Kidney epithelial cell (primary cell): Measurements from ENCODE around the gene KSR2. TPM values are rescaled to one million over a fixed set of nuclear protein-coding genes. Genes with fewer than 3 reads are reported as not detected.

Source experiments
- DNase-seq: peaks from one replicate; pipeline ENCODE4 v3.0.0-alpha.2; 2010; ENCODE audit warnings: low read depth
- H3K27me3 ChIP-seq: 2 replicates; pipeline ENCODE4 v1.6.0; 2011; ENCODE audit warnings: low read length; ENCODE audit not compliant: control insufficient read depth, insufficient read depth
- H3K36me3 ChIP-seq: 2 replicates; pipeline ENCODE4 v1.5.1; 2011; ENCODE audit warnings: low read length; ENCODE audit not compliant: control insufficient read depth, insufficient read depth
- H3K4me3 ChIP-seq: 2 replicates; pipeline ENCODE4 v1.5.1; 2011; ENCODE audit warnings: low read depth, mild to moderate bottlenecking, control low read depth, low read length
- total RNA-seq: library from RNA; depleted of rRNA; stranded (reverse); fragments of >200 nt; gene quantifications from 2 replicates; pipeline ENCODE4 v1.2.3, GENCODE V29; 2015
- TF ChIP-seq, protein P1 (sequence below): IDR thresholded peaks from 2 replicates; pipeline ENCODE4 v1.5.1; 2011; ENCODE audit warnings: mild to moderate bottlenecking, moderate library complexity, low read length, control low read depth, inconsistent platforms; ENCODE audit not compliant: insufficient read depth, poor library complexity, severe bottlenecking

KSR2 gene
- total RNA-seq, 1 donor from 2014 or later: 0.29 TPM

DNA sequence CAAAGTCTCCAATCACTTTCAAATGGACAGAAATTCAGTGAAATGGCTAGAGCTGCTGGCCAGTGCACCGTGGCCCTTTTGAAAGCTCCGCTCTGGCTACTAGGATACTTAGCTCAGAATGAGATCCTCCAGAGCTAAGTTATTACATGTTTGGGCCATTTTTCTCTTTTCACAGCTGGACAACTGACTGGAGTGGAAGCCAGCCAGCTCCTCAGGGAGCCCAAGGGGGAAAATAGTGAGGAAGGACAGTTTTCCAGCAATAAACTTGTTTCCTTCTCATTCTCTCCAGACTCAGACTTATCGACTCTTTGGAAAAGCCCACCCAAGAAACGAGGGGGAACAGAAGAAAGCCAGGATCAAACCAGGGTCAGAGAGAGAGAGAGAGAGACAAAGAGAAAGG, 266.0 kb downstream of the KSR2 start:
- Histone ChIP-seq H3K4me3 (no peak overlapping the region), H3K27me3 (no peaks in the 10 kb centered on the region), H3K36me3 (no peaks in the 10 kb centered on the region)
- TF ChIP-seq, protein P1, sequence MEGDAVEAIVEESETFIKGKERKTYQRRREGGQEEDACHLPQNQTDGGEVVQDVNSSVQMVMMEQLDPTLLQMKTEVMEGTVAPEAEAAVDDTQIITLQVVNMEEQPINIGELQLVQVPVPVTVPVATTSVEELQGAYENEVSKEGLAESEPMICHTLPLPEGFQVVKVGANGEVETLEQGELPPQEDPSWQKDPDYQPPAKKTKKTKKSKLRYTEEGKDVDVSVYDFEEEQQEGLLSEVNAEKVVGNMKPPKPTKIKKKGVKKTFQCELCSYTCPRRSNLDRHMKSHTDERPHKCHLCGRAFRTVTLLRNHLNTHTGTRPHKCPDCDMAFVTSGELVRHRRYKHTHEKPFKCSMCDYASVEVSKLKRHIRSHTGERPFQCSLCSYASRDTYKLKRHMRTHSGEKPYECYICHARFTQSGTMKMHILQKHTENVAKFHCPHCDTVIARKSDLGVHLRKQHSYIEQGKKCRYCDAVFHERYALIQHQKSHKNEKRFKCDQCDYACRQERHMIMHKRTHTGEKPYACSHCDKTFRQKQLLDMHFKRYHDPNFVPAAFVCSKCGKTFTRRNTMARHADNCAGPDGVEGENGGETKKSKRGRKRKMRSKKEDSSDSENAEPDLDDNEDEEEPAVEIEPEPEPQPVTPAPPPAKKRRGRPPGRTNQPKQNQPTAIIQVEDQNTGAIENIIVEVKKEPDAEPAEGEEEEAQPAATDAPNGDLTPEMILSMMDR: no peak
- DNase-seq: no peak

DNA sequence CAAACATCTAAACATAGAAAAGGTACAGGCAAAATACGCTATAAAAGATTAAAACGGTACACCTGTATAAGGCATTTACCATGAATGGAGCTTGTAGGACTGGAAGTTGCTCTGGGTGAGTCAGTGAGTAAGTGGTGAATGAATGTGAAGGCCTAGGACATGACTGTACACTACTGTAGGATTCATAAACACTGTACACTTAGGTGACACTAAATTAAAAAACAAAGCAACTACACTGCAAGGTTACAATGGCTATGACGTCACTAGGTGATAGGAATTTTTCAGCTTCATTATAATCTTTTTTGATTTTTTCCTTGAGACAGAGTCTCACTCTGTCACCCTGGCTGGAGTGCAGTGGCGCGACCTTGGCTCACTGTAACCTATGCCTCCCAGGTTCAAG, 269.2 kb downstream of the KSR2 start:
- DNase-seq: no peak
- Histone ChIP-seq H3K4me3 (no peak overlapping the region), H3K27me3 (no peaks in the 10 kb centered on the region), H3K36me3 (no peaks in the 10 kb centered on the region)
- TF ChIP-seq, protein P1: no peak

DNA sequence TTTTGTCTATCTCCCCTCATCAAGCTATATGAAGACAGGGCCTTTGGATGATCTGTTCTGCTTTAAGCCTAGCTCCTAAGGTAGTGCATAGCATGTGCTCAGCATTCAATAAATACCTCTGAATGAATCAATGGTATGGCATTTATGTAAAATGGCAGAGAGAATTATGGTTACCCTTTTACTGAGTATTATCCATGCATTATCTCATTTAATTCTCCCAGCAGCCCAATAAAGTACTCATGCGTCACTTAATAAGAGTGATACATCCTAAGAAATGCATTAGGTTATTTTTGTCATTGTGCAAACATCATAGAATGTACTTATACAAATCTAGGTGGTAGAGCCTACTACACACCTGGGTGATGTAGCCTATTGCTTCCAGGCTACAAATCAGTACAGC, 269.7 kb downstream of the KSR2 start:
- H3K4me3 ChIP-seq: no peak overlapping the region
- H3K36me3 ChIP-seq: no peaks in the 10 kb centered on the region
- no peaks in the 10 kb centered on the region for H3K27me3 ChIP-seq
- TF ChIP-seq, protein P1: no peak
- no peak for DNase-seq

DNA sequence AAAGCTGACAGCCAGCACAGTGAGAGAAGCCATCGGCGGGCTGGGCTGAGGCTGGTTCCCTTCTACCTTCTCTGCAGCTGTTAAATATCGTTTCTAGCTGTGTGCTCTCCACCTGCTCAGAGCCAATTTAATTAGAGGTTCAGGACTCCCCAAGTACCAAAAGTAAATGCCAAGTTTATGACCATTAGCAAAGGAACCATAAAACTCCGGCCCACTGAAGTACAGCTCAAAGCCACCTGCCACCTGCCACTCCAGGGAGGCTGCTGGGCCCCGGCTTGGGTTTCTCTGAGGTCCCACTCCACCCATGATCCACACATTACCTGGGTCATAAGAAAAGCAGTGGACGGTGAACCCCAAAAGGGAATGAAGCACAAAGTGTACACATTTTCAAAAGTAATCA, 272.8 kb downstream of the KSR2 start:
- Histone ChIP-seq H3K27me3 (no peaks in the 10 kb centered on the region), H3K36me3 (no peaks in the 10 kb centered on the region), H3K4me3 (no peak overlapping the region)
- no peak for DNase-seq
- TF ChIP-seq, protein P1: no peak

DNA sequence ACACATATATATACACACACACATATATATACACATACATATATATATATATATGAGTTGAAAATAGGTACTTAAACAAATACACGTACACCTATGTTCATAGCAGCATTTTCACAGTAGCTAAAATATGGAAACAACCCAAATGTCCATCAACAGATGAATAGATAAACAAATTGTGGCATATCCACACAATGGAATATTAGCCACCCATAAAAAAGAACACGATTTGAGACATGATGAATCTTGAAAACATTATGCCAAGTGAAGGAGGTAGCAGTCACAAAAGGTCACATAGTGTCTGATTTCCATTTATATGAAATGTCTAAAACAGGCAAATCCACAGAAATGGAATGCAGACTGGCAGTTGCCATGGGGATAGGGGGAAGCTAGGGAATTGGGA, 276.3 kb downstream of the KSR2 start:
- TF ChIP-seq, protein P1: no peak
- no peak for DNase-seq
- no peaks in the 10 kb centered on the region for H3K27me3 ChIP-seq
- H3K4me3 ChIP-seq: no peak overlapping the region
- H3K36me3 ChIP-seq: no peaks in the 10 kb centered on the region

DNA sequence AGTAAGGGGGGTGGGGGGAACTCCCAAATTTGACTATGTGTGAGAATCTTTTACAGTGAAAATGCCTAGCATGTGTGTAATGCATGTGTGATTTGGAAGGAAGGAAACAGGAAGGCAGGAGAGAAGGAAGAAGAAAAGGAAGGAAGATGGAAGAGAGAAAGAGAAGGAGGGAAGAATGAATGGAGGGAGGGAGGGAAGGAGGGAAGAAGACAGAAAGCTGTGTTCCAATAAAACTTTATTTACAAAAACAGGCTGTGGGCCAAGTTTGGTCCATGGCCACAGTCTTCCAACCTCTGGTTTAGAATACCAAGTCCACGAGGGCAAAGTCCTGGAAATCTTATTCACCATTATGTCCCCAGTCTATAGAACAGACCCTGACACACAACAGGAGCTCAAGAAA, 278.9 kb downstream of the KSR2 start:
- no peaks in the 10 kb centered on the region for H3K36me3 ChIP-seq
- H3K4me3 ChIP-seq: no peak overlapping the region
- H3K27me3 ChIP-seq: no peaks in the 10 kb centered on the region
- no peak for DNase-seq
- TF ChIP-seq, protein P1: no peak
